Suprapubic skin (tissue), 4 donors: ENCODE data around the gene PANX3. TPM values are rescaled to one million over a fixed set of nuclear protein-coding genes. Genes with fewer than 3 reads are reported as not detected.

ENCODE experiments used
- DNase-seq, 2 donors: peaks; one replicate each; pipeline ENCODE4 v3.0.0-alpha.2; 2019; ENCODE audit warnings: low spot score in 2 of 2
- H3K27ac ChIP-seq: fragments of 200-600 bp; sonication (generic); one replicate; pipeline ENCODE4 v1.5.1; 2019
- H3K27me3 ChIP-seq: fragments of 200-600 bp; sonication (generic); one replicate; pipeline ENCODE4 v1.5.1; 2019
- H3K36me3 ChIP-seq: fragments of 200-600 bp; sonication (generic); one replicate; pipeline ENCODE4 v1.5.1; 2019
- H3K4me1 ChIP-seq: fragments of 200-600 bp; sonication (generic); one replicate; pipeline ENCODE4 v1.5.1; 2019
- H3K4me3 ChIP-seq: fragments of 200-600 bp; sonication (generic); one replicate; pipeline ENCODE4 v1.5.1; 2019; ENCODE audit warnings: mild to moderate bottlenecking
- H3K9me3 ChIP-seq: fragments of 200-600 bp; sonication (generic); one replicate; pipeline ENCODE4 v1.5.1; 2019
- EP300 ChIP-seq: sonication (generic); formaldehyde crosslinking; IDR thresholded peaks from one replicate; pipeline ENCODE4 v1.6.1; 2017; ENCODE audit warnings: antibody characterized with exemption
- POLR2A ChIP-seq, 2 donors: fragments of 450-650 bp; IDR thresholded peaks; one replicate each; pipeline ENCODE4 v1.6.1; 2017; ENCODE audit warnings: antibody characterized with exemption in 2 of 2, mild to moderate bottlenecking in 2 of 2, moderate library complexity in 2 of 2
- POLR2AphosphoS5 ChIP-seq, 3 donors: sonication (generic); formaldehyde crosslinking; IDR thresholded peaks; one replicate each; pipeline ENCODE4 v1.6.1; 2017; ENCODE audit warnings: antibody characterized with exemption in 3 of 3
- WGBS: methylation state at CpG from one replicate; pipeline ENCODE4 v1.1.5; 2018; 5-methylcytosine and 5-hydroxymethylcytosine counted together
- total RNA-seq, 4 donors: library from RNA; depleted of rRNA; stranded (reverse); fragments of >200 nt; gene quantifications; one replicate each; pipeline ENCODE4 v1.1.0, GENCODE V29; 2016
- TF ChIP-seq, protein P1 (sequence below), 2 donors: fragments of 200-600 bp in 1 of 2; fragments of 450-650 bp in 1 of 2; sonication (generic) in 1 of 2; IDR thresholded peaks; one replicate each; pipeline ENCODE4 v1.5.1; 2016 to 2019; ENCODE audit warnings: antibody characterized with exemption in 2 of 2, mild to moderate bottlenecking in 1 of 2, moderate library complexity in 1 of 2

PANX3 gene
- total RNA-seq, 4 donors from 2014 or later, result not detected

DNA sequence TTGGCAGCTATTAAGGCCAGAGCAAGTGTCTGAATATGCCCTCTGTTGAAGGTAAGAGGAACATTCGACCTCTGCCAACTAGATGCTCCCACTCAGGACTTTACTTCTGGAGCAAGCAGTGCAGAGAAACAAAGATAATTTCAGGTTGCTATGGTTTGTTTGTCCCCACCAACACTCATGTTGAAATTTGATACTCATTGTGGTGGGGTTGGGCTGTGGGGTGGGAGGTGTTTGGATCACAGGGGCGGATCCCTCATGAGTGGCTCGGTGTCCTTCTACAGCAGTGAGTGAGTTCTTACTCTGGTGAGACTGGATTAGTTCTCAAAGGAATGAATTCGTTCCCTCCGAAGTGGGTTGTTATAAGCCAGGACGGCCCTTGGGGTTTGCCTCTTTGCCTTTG is 29.4 kb upstream of the PANX3 start:
- Histone ChIP-seq H3K36me3 (no peaks in the 10 kb centered on the region), H3K9me3 (no peaks in the 10 kb centered on the region), H3K27ac (no peak overlapping the region), H3K27me3 (no peaks in the 10 kb centered on the region), H3K4me3 (no peak overlapping the region), H3K4me1 (no peaks in the 10 kb centered on the region)
- DNase-seq, result no peak
- 67% methylated on average over 6 of the region's 6 CpGs for WGBS
- TF ChIP-seq POLR2A (IDR thresholded peaks at IDR 0.05) (no peak), POLR2AphosphoS5 (IDR thresholded peaks at IDR 0.05) (no peak), EP300 (no peak)
- TF ChIP-seq, protein P1, sequence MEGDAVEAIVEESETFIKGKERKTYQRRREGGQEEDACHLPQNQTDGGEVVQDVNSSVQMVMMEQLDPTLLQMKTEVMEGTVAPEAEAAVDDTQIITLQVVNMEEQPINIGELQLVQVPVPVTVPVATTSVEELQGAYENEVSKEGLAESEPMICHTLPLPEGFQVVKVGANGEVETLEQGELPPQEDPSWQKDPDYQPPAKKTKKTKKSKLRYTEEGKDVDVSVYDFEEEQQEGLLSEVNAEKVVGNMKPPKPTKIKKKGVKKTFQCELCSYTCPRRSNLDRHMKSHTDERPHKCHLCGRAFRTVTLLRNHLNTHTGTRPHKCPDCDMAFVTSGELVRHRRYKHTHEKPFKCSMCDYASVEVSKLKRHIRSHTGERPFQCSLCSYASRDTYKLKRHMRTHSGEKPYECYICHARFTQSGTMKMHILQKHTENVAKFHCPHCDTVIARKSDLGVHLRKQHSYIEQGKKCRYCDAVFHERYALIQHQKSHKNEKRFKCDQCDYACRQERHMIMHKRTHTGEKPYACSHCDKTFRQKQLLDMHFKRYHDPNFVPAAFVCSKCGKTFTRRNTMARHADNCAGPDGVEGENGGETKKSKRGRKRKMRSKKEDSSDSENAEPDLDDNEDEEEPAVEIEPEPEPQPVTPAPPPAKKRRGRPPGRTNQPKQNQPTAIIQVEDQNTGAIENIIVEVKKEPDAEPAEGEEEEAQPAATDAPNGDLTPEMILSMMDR (IDR thresholded peaks at IDR 0.05), result no peak

DNA sequence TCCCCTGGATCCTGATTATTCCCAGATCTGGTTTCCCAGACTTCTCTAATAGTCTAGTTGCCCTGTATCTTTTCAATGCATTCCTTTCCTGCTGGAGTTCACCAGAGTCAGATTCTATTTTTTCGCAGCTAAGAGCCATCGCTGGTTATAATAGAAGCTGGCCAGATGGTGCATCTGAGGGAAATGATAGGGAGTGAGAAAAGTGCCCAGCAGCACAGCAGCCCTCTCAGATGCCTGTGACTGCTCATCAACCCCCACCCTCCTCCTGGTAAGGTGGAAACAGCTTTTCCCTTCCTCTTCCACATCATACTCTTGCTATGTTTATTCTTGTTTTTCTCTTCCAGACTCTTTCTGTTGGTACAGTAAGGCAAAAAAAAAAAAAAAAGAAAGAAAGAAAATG is 28.7 kb upstream of the PANX3 start:
- no peak for TF ChIP-seq POLR2AphosphoS5 (IDR thresholded peaks at IDR 0.05)
- Histone ChIP-seq H3K27me3 (peaks cover under 1% of the 10 kb centered on the region), H3K4me3 (no peak overlapping the region), H3K27ac (no peak overlapping the region), H3K36me3 (no peaks in the 10 kb centered on the region), H3K4me1 (no peaks in the 10 kb centered on the region), H3K9me3 (no peaks in the 10 kb centered on the region)
- no peak for DNase-seq
- 58% methylated on average over 2 of the region's 2 CpGs for WGBS

DNA sequence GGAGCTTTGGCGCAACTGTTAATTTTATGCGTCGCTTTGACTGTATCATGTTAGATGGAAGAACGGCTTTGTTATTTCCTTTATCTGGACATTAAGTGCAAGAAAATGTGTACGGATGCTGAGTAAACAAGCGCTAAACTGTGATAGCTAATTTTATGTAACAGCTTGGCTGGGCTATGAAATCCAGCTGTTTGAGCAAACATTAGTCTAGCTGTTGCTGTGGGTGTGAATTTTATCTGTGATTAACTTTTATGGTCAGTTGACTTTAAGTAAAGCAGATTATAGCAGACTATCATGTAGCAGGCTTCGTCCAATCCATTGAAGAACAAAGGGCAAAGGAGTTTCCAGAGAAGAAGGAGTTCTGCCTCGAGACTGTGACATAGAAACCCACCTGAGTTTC is 27.4 kb upstream of the PANX3 start:
- H3K36me3 ChIP-seq, result no peaks in the 10 kb centered on the region
- no peaks in the 10 kb centered on the region for H3K9me3 ChIP-seq
- 88% methylated on average over 8 of the region's 8 CpGs for WGBS
- H3K4me3 ChIP-seq, result no peak overlapping the region
- H3K4me1 ChIP-seq, result no peaks in the 10 kb centered on the region
- H3K27ac ChIP-seq, result no peak overlapping the region
- TF ChIP-seq EP300, result no peak
- TF ChIP-seq, protein P1 (IDR thresholded peaks at IDR 0.05), result no peak
- TF ChIP-seq POLR2A (IDR thresholded peaks at IDR 0.05), result no peak
- TF ChIP-seq POLR2AphosphoS5 (IDR thresholded peaks at IDR 0.05), result no peak
- H3K27me3 ChIP-seq, result peaks cover 10% of the 10 kb centered on the region
- DNase-seq, result no peak

DNA sequence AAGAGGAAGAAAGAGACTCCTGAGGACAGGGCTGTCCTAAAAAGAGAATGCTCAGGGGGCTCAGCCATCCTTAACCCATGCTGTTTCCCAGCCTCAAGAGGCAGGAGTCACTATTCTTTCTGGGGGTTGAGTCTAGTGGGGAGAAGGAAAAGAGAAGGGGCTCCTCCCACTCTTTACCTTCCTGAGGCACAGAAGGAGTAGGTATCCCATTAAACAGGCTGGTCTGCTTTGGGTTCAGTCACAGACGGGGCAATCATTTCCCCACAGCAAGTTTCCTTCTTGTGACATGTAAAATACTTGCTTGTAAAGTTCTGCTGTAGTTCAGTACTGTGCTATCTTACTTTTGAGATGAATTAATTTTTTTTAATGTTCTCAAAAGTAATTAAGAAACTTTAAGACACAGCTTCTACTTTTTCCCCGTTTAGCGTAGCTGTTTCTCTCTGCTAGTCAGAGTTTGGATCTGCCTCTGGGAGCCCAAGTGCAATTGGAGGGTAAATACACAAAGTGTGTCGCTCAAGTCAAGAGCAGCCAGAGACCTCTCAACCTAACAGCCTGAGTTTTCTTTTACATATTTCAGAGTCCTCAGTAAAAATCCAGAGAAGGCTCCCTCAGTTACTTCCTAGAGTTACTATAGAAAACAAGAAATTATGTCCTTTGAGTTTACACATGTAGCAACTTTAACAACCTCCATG is 26.4 kb upstream of the PANX3 start:
- Histone ChIP-seq H3K27me3 (peaks cover 10% of the 10 kb centered on the region), H3K9me3 (no peaks in the 10 kb centered on the region), H3K27ac (no peak overlapping the region), H3K4me1 (no peaks in the 10 kb centered on the region), H3K36me3 (no peaks in the 10 kb centered on the region), H3K4me3 (no peak overlapping the region)
- no peak for DNase-seq
- TF ChIP-seq POLR2AphosphoS5 (IDR thresholded peaks at IDR 0.05), result no peak
- TF ChIP-seq, protein P1 (IDR thresholded peaks at IDR 0.05), result no peak
- TF ChIP-seq EP300, result no peak
- TF ChIP-seq POLR2A (IDR thresholded peaks at IDR 0.05), result no peak
- 70% methylated on average over 4 of the region's 4 CpGs for WGBS

DNA sequence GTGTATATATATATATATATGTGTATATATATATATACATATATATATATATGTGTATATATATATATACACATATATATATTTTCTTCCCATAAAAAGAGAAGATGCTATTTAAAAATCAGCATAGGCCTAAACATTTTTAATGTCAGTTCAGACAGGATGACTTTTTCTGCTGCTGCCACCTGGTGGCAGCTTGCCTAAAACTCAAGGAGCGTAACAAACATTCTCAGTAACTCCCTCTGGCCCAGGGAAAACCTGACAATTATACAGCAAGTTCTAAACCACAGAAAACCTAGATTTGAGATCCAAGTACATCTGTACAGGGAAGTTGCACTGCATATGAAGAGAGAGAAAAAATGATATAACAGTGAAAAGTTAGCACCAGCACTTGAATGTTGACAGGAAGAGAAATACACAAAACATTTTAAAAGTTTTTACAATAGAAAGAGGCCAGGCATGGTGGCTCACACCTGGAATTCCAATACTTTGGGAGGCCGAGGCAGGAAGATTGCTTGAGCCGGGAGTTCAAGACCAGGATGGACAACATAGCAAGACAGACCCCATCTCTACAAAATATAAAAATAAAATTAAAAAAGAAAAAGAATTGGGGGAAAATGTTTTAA is 24.9 kb upstream of the PANX3 start:
- Histone ChIP-seq H3K27ac (no peak overlapping the region), H3K9me3 (no peaks in the 10 kb centered on the region), H3K4me3 (no peak overlapping the region), H3K27me3 (peaks cover 10% of the 10 kb centered on the region), H3K4me1 (no peaks in the 10 kb centered on the region), H3K36me3 (no peaks in the 10 kb centered on the region)
- TF ChIP-seq POLR2AphosphoS5 (IDR thresholded peaks at IDR 0.05) (no peak), EP300 (no peak), POLR2A (IDR thresholded peaks at IDR 0.05) (no peak)
- TF ChIP-seq, protein P1 (IDR thresholded peaks at IDR 0.05), result peak; percentile 24 to 49
- no peak for DNase-seq
- WGBS, result 45% methylated on average over 3 of the region's 3 CpGs
